Fibroblast of skin of right quadriceps (primary cell): ENCODE measurements around the gene APBB1.
"Not testable (repeated sequence)": the region's sequence is repeated elsewhere in the genome, so short reads cannot be mapped to it uniquely, and the experiment has no call there.

ENCODE experiments used
- DNase-seq: peaks from one replicate; pipeline ENCODE4 v3.0.0-alpha.2; 2013

APBB1 gene

GRCh38 chr11:6415797-6416196, 3.1 kb downstream of the APBB1 start:
- no peak for DNase-seq

GRCh38 chr11:6414874-6415328, 4.0 kb downstream of the APBB1 start:
- no peak for DNase-seq

DNA sequence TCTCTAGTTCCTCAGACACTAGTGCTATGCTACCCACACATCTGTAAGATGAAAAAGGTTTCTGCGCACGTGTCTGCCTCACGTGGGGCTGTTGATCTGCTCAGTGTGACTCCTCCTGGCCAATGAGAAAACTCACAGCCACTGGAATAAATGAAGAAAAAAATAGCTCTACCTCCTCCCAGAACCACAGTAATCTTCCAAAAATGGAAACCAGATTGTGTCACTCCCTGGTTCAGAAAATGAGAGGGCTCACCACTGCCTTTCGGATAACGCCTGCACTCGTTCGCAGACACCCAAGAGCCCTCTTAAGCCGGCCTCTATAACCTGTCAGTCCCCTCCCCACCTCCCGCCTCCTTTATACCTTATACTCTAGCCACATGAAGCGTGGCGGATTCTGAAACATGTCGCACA, 5.1 kb downstream of the APBB1 start:
- peak; percentile 47 for DNase-seq

- no peak for DNase-seq
Observed at GRCh38 chr11:6411594-6412031, 7.3 kb downstream of the APBB1 start.

GRCh38 chr11:6410695-6411430, 8.0 kb downstream of the APBB1 start:
- no peak for DNase-seq

GRCh38 chr11:6406370-6406769, 12.5 kb downstream of the APBB1 start:
- no peak for DNase-seq

DNA sequence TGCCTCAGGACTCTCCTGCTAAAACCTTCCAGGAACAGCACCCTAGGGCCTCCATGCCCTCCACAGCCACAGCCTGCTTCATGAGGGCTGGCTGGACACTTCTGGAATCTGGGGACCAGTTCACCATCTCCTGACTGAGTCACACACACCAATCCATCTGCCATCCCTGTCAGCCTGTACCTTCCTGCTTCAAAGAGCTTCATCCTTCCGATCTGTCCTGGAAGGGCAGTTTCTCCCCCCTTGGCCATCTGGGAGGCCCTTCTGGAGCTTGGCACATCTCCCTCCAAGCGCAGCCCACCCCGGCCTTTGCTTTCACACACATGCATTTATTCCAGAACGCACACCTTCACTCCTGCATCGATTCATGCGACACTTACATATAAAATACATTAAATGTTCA, 13.0 kb downstream of the APBB1 start:
- no peak for DNase-seq

- DNase-seq = no peak
Observed at GRCh38 chr11:6405052-6405667, 13.7 kb downstream of the APBB1 start.

- peak; percentile 71 for DNase-seq
Observed at GRCh38 chr11:6404342-6405051, 14.4 kb downstream of the APBB1 start.

DNA sequence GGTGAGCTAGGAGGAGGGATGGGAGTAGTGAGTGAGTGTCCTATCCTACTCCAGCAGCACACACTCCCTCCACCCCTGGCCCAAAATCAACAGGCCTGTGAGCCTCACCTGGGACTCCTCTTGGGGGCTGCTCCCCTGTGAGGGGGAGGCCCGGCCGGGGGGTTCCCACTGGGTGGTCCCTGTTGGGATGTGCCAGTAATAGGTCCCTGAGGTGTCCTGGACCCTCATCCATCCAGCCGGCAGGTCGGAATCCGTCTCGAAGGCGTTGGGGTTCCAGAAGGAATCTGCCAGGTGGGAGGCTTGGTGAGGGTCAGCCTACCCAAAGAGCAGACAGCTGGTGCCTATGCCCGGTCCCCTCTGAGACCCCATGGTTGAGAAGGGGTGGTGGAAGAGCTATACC, 15.4 kb downstream of the APBB1 start:
- no peak for DNase-seq

- peak; percentile 35 for DNase-seq
Observed at GRCh38 chr11:6402561-6402981, 16.3 kb downstream of the APBB1 start.

- no peak for DNase-seq
Observed at GRCh38 chr11:6402061-6402470, 16.8 kb downstream of the APBB1 start.

GRCh38 chr11:6401464-6401863, 17.4 kb downstream of the APBB1 start:
- no peak for DNase-seq

DNA sequence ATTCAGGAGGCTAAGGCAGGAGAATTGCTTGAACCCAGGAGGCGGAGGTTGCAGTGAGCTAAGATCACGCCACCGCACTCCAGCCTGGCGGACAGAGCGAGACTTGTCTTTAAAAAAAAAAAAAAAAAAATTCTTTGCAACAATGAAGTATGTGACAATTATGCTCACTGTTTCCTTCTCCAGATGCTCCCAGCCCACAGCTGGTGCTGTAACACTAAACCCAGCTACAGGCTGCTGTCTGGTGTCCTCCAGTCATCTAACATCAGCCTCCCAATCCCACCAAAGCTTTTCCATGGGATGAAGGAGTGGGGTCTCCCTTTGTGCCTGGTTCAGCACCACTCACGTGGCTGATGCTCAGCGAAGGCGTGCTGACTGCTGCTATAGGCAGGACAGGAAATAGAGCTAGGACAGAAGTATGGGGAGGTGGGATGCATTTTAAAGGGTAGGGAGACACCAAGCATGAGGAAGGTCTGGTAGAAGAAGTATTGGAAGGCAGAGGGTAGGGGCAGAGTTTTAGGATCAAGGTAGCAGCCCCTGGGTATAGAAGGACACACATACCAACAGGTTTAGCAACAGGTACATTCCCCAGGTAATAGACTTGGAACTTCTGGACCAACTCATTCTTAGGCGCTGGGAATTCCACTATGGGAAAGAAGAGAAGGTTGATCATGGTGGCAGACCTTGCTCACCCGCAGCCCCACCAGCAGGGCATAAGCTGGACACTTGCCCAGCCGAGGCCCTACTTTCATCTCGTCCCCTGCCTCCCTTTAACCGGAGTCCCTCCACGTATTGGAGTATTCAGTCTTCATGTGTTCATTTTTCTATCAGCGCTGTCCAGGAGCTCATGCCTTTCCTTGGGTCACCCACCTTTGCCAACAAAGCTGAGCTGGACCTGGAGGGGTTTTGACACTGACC, 18.2 kb downstream of the APBB1 start:
- DNase-seq = no peak

DNA sequence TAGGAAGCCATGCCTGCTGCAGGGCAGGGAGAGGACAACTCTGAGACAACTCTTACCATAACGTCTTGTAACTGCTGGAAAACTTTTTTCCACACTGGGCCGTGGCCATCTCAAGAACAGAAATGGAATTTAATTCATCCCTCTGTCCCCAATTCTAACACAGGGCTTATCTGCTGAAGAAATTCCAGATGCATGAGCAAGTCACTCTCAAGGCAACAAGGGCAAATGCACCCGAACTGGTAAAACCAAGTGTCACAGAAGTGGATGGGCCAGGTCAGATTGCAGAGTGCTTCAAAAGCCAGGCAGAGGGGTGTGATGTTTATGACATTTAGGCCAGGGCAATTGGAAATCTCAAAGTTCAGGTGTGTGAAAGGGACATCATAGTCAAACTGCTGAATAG, 21.3 kb downstream of the APBB1 start:
- peak; percentile 8 for DNase-seq

DNA sequence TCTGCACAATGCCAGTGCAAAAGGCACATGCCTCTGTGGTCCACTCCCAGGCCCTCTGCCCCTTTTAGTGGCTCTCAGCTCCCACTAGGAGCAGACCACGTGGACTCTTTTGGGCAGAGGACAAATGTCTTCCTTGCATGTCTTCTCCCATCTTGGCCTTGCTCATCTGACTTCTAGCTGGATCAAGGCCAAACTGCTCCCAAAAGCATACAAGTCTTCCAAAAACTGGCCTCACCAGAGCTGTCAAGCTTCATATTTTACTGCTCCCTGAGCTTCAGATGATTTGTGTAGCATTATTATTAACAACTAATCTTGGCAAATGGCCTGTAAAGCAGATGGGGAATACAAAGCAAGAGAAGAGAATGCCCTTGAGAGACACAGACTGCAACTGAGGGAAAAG, 21.7 kb downstream of the APBB1 start:
- DNase-seq = no peak

DNA sequence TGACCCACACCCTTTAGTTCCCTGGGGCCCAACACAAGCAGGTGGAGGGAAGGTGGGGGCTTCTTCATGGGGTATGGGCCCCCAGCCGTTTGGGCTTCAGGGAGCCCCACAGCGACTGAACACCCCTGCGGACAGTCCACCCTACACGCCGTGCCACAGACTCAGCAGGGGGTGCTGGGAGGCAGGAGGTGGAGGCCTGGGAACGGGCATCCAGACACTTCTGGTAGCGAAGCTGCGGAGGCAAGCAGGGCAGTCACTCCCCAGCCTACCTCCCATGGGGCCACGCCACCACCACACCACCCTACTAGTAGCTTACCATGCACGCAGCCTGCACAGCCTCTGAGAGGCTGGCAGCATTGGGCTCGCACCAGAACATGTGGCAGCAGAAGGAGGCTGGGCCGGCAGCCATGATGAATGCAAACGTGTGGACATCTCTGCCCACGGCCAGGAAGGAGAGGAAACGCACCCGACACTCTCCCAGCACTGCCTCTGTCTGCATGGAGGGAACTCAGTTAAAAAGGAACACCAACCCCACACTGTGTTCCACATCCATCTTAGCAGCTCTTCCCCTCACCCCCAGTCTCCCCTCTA, 23.3 kb downstream of the APBB1 start:
- DNase-seq = no peak

DNA sequence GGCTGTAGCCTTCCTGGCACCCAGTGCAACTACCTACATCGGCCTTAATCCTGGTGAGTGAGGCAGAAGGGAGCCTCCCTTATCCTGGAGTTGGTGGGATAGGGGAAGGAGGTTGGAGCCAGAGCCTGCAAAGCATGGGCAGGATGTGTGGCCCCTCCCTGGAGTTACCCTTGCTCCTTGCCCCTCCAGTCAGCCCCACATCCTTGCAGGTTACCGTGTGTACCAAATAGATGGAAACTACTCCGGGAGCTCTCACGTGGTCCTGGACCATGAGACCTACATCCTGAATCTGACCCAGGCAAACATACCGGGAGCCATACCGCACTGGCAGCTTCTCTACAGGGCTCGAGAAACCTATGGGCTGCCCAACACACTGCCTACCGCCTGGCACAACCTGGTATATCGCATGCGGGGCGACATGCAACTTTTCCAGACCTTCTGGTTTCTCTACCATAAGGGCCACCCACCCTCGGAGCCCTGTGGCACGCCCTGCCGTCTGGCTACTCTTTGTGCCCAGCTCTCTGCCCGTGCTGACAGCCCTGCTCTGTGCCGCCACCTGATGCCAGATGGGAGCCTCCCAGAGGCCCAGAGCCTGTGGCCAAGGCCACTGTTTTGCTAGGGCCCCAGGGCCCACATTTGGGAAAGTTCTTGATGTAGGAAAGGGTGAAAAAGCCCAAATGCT, 24.8 kb downstream of the APBB1 start:
- no peak for DNase-seq

DNA sequence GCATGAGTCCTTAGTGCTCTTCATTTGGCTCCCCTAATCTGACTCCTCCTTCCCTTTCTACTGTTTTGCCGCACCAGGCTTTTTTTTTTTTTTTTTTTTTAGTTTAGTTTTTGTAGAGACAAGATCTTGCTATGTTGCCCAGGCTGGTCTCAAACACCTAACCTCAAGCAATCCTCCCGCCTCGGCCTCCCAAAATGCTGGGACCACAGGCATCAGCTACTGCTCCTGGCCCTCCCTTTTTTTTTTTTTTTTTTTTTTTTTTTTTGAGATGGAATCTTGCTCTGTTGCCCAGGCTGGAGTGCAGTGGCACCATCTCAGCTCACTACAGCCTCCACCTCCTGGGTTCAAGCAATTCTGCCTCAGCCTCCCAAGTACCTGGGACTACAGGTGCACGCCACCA, 26.6 kb downstream of the APBB1 start:
- not testable (repeated sequence) for DNase-seq

GRCh38 chr11:6391537-6392134, 27.3 kb downstream of the APBB1 start:
- no peak for DNase-seq

- no peak for DNase-seq
Observed at GRCh38 chr11:6390718-6391469, 28.0 kb downstream of the APBB1 start.
